H9 (cell line): ENCODE measurements around the gene TSPAN18. TPM values are rescaled to one million over a fixed set of nuclear protein-coding genes. Genes with fewer than 3 reads are reported as not detected.

Experiments used
- DNase-seq: peaks from one replicate; pipeline ENCODE4 v3.0.0-alpha.2; 2017
- H2AFZ ChIP-seq: one replicate; pipeline ENCODE4 v1.6.1; 2013; ENCODE audit warnings: mild to moderate bottlenecking, low read length, control low read depth, moderate library complexity
- H2AK5ac ChIP-seq: 2 replicates; pipeline ENCODE4 v1.6.1; 2013; ENCODE audit warnings: low read length, control low read depth, mixed read lengths; ENCODE audit not compliant: insufficient read length
- H2BK120ac ChIP-seq: one replicate; pipeline ENCODE4 v1.6.1; 2013; ENCODE audit warnings: low read depth, mild to moderate bottlenecking, low read length, control low read depth, inconsistent platforms; ENCODE audit not compliant: poor library complexity, severe bottlenecking
- H2BK12ac ChIP-seq: 2 replicates; pipeline ENCODE4 v1.6.1; 2013; ENCODE audit warnings: low read length, control low read depth, mixed read lengths, low read depth; ENCODE audit not compliant: insufficient read length
- H2BK15ac ChIP-seq: 2 replicates; pipeline ENCODE4 v1.6.1; 2013; ENCODE audit warnings: low read depth, low read length, control low read depth
- H2BK20ac ChIP-seq: one replicate; pipeline ENCODE4 v1.6.1; 2013; ENCODE audit warnings: low read depth, mild to moderate bottlenecking, low read length, control low read depth, inconsistent platforms; ENCODE audit not compliant: poor library complexity, severe bottlenecking
- H2BK5ac ChIP-seq: 2 replicates; pipeline ENCODE4 v1.6.1; 2013; ENCODE audit warnings: low read length, control low read depth, mixed read lengths; ENCODE audit not compliant: insufficient read length
- H3K14ac ChIP-seq: 2 replicates; pipeline ENCODE4 v1.6.1; 2013; ENCODE audit warnings: low read length, control low read depth; ENCODE audit not compliant: insufficient read depth
- H3K18ac ChIP-seq: 2 replicates; pipeline ENCODE4 v1.6.1; 2013; ENCODE audit warnings: low read depth, mild to moderate bottlenecking, mixed read lengths, low read length, control low read depth; ENCODE audit not compliant: insufficient read length
- H3K23ac ChIP-seq: 2 replicates; pipeline ENCODE4 v1.6.1; 2013; ENCODE audit warnings: low read length, control low read depth, mixed read lengths, low read depth; ENCODE audit not compliant: insufficient read length
- H3K23me2 ChIP-seq: 2 replicates; pipeline ENCODE4 v1.6.1; 2013; ENCODE audit warnings: low read depth, mild to moderate bottlenecking, mixed read lengths, low read length, control low read depth; ENCODE audit not compliant: insufficient read length, poor library complexity, severe bottlenecking
- H3K27ac ChIP-seq: 2 replicates; pipeline ENCODE4 v1.5.1; 2013; ENCODE audit warnings: low read length, control low read depth, mixed read lengths, low read depth; ENCODE audit not compliant: insufficient read length
- H3K27me3 ChIP-seq: 2 replicates; pipeline ENCODE4 v1.6.1; 2013; ENCODE audit warnings: low read length, control low read depth, inconsistent platforms; ENCODE audit not compliant: insufficient read depth
- H3K4ac ChIP-seq: 2 replicates; pipeline ENCODE4 v1.6.1; 2013; ENCODE audit warnings: low read depth, mild to moderate bottlenecking, control low read depth, inconsistent platforms, low read length, moderate library complexity
- H3K4me1 ChIP-seq: 2 replicates; pipeline ENCODE4 v1.6.1; 2013; ENCODE audit warnings: low read length, control low read depth, inconsistent platforms; ENCODE audit not compliant: insufficient read depth
- H3K4me2 ChIP-seq: 2 replicates; pipeline ENCODE4 v1.6.1; 2013; ENCODE audit warnings: low read length, control low read depth, mixed read lengths; ENCODE audit not compliant: insufficient read length, insufficient read depth
- H3K56ac ChIP-seq: 2 replicates; pipeline ENCODE4 v1.6.1; 2013; ENCODE audit warnings: low read depth, mild to moderate bottlenecking, mixed read lengths, low read length, control low read depth; ENCODE audit not compliant: insufficient read length
- H3K79me1 ChIP-seq: 2 replicates; pipeline ENCODE4 v1.6.1; 2013; ENCODE audit warnings: low read depth, mild to moderate bottlenecking, moderate library complexity, low read length, control low read depth, inconsistent platforms; ENCODE audit not compliant: insufficient read depth, poor library complexity, severe bottlenecking
- H3K79me2 ChIP-seq: 2 replicates; pipeline ENCODE4 v1.6.1; 2013; ENCODE audit warnings: low read length, control low read depth, inconsistent platforms; ENCODE audit not compliant: insufficient read depth
- H3K9ac ChIP-seq: 2 replicates; pipeline ENCODE4 v1.6.1; 2013; ENCODE audit warnings: low read length, control low read depth, mixed read lengths; ENCODE audit not compliant: insufficient read length; ENCODE audit errors: extremely low read depth
- H3K9me3 ChIP-seq: one replicate; pipeline ENCODE4 v1.6.1; 2013; ENCODE audit warnings: low read depth, low read length, inconsistent platforms; ENCODE audit not compliant: control insufficient read depth
- H3T11ph ChIP-seq: one replicate; pipeline ENCODE4 v1.6.1; 2013; ENCODE audit warnings: mild to moderate bottlenecking, low read length, control low read depth, inconsistent platforms
- H4K20me1 ChIP-seq: one replicate; pipeline ENCODE4 v1.6.1; 2013; ENCODE audit not compliant: control insufficient read depth, insufficient read length, insufficient read depth
- H4K5ac ChIP-seq: 2 replicates; pipeline ENCODE4 v1.6.1; 2013; ENCODE audit warnings: low read depth, mild to moderate bottlenecking, mixed read lengths, low read length, control low read depth; ENCODE audit not compliant: insufficient read length
- H4K8ac ChIP-seq: replicated peaks from 2 replicates; pipeline ENCODE4 v1.6.1; 2013; ENCODE audit warnings: low read length, control low read depth, mixed read lengths, low read depth; ENCODE audit not compliant: insufficient read length
- H4K91ac ChIP-seq: 2 replicates; pipeline ENCODE4 v1.6.1; 2013; ENCODE audit warnings: low read depth, mild to moderate bottlenecking, moderate library complexity, mixed read lengths, low read length, control low read depth; ENCODE audit not compliant: insufficient read length
- H3K27ac Mint-ChIP-seq, 3 experiments: 2 replicates in 2 of 3; 3 replicates in 1 of 3; pipeline ENCODE4 v1.8.0; 2020 to 2021; ENCODE audit warnings: mixed read lengths in 3 of 3, mild to moderate bottlenecking in 1 of 3, moderate library complexity in 1 of 3
- H3K27me3 Mint-ChIP-seq: 2 replicates; pipeline ENCODE4 v1.8.0; 2021; ENCODE audit warnings: low read depth, mild to moderate bottlenecking, moderate library complexity, mixed read lengths
- H3K36me3 Mint-ChIP-seq, 3 experiments: 2 replicates in 2 of 3; 3 replicates in 1 of 3; pipeline ENCODE4 v1.8.0; 2020 to 2021; ENCODE audit warnings: low read depth in 3 of 3, mixed read lengths in 3 of 3; ENCODE audit not compliant: insufficient read depth in 1 of 3
- H3K4me1 Mint-ChIP-seq, 2 experiments: 2 replicates each; pipeline ENCODE4 v1.8.0; 2020; ENCODE audit warnings: mixed read lengths in 2 of 2
- H3K4me3 Mint-ChIP-seq, 2 experiments: 2 replicates in 1 of 2; 3 replicates in 1 of 2; pipeline ENCODE4 v1.8.0; 2020 to 2021; ENCODE audit warnings: mild to moderate bottlenecking in 2 of 2, mixed read lengths in 2 of 2, moderate library complexity in 1 of 2
- H3K9me3 Mint-ChIP-seq, 2 experiments: 2 replicates in 1 of 2; 3 replicates in 1 of 2; pipeline ENCODE4 v1.8.0; 2020; ENCODE audit warnings: mild to moderate bottlenecking in 2 of 2, mixed read lengths in 2 of 2, moderate library complexity in 1 of 2
- CTCF ChIP-seq: fragments of 200-600 bp; sonication (generic); conservative IDR thresholded peaks from 3 replicates; pipeline ENCODE4 v1.8.0; 2021; ENCODE audit warnings: antibody characterized with exemption, mild to moderate bottlenecking
- WGBS: extraction: QIAGEN DNeasy Blood & Tissue Kit; methylation state at CpG from one replicate; pipeline ENCODE4 v1.1.7; 2013; ENCODE audit warnings: missing lambda C conversion rate, low lambda C conversion rate, mixed read lengths; ENCODE audit not compliant: insufficient read length; ENCODE audit errors: extremely low coverage; 5-methylcytosine and 5-hydroxymethylcytosine counted together
- total RNA-seq: library from RNA; stranded (reverse); gene quantifications from 2 replicates; pipeline ENCODE4 v1.2.1, GENCODE V29; 2021

The TSPAN18 gene
- total RNA-seq, 1 experiment from 2014 or later = 25.3 TPM

DNA sequence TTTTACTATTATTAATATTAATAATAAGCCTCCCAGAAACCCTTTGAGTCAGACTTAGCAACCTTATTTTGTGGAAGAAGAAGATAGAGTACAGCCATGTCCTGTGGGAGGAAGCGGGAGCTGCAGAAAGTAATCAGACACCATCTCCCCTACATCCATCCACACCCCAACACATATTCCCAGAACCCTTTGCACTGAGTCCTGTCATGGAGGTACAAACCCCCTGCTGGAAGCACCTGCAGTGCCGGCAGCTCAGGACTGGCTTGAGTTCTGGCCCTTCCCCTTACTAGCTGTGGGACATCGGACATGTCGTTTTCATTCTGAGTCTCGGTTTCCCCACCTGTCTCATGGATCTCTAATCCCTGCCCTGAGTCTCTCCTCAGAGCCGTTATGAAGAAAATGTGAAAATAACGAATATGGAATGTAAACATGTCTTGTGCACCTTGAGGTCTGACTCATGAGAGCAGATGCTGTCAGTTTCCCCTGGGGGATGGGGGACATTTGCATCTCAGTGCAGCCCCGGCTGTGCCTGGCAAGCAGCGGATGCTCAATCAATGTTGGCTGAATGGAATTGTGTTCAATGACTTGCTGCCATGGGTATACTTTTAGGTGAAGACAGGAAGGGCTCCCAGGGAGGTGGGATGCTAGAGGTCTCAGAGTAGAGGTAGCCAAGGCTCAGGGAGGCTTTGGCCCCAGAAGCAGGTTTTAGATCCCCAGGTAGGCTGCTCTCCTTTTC, 178.5 kb downstream of the TSPAN18 start:
- H3K27ac Mint-ChIP-seq = no peak overlapping the region; a peak in 1 of 7 replicates
- Histone ChIP-seq H3K23ac (no peak overlapping the region), H3K9ac (no peak overlapping the region), H2AK5ac (no peak overlapping the region), H3K18ac (no peak overlapping the region), H3K79me1 (no peaks in the 10 kb centered on the region), H3K79me2 (no peaks in the 10 kb centered on the region), H2BK20ac (no peak overlapping the region), H3K23me2 (no peaks in the 10 kb centered on the region), H4K20me1 (no peaks in the 10 kb centered on the region), H4K5ac (no peak overlapping the region), H3T11ph (no peak overlapping the region), H3K27ac (no peak overlapping the region), H3K4me1 (peaks cover 6% of the 10 kb centered on the region; the same call in 1 of the 2 replicates), H3K56ac (no peak overlapping the region), H3K27me3 (no peaks in the 10 kb centered on the region), H2BK5ac (no peak overlapping the region), H2BK120ac (no peak overlapping the region), H2AFZ (no peak overlapping the region), H2BK12ac (no peak overlapping the region), H3K4me2 (no peak overlapping the region), H3K14ac (no peak overlapping the region), H4K91ac (no peak overlapping the region), H3K4ac (no peak overlapping the region), H2BK15ac (no peak overlapping the region), H3K9me3 (no peaks in the 10 kb centered on the region), H4K8ac (no peak overlapping the region)
- no CpG with 5 or more reads among the region's 9 CpGs for WGBS
- H3K36me3 Mint-ChIP-seq = no peaks in the 10 kb centered on the region
- peak overlapping the region in 1 of 2 experiments; percentile 29; a peak in 1 of 5 replicates for H3K4me3 Mint-ChIP-seq
- no peak; the same call in 2 of the 3 replicates for TF ChIP-seq CTCF
- no peaks in the 10 kb centered on the region for H3K9me3 Mint-ChIP-seq
- DNase-seq = no peak
- peaks cover 31 to 49% of the 10 kb centered on the region in 2 experiments for H3K4me1 Mint-ChIP-seq
- H3K27me3 Mint-ChIP-seq = peaks cover 3% of the 10 kb centered on the region; the same call in 1 of the 2 replicates
